ENCODE results near the gene FNDC7.
"Not testable (repeated sequence)": the region's sequence is repeated elsewhere in the genome, so short reads cannot be mapped to it uniquely, and the experiment has no call there.

Gene FNDC7

DNA sequence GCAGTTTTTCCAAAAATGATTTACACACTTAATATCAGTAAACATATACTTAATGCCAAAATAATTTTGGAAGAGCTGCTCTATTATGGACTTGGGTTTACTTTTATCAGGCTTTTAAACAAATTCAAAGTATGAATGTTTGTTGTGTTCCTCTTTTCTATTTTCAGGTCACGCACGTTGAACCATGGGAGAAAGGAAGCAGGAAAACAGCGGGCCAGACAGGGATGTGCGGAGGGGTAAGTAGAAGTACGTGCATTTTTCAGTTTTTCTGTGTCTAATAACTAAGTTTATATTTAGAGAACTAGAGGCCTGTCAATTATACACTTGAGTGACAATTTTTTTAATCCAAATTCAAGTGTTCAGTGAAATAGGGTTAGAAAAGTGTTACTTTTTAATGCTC lies 17.2 kb upstream of the FNDC7 start:
- in situ Hi-C loops (cut with MboI; ENCODE audit: low sequenced_read_pairs): no loop called here

DNA sequence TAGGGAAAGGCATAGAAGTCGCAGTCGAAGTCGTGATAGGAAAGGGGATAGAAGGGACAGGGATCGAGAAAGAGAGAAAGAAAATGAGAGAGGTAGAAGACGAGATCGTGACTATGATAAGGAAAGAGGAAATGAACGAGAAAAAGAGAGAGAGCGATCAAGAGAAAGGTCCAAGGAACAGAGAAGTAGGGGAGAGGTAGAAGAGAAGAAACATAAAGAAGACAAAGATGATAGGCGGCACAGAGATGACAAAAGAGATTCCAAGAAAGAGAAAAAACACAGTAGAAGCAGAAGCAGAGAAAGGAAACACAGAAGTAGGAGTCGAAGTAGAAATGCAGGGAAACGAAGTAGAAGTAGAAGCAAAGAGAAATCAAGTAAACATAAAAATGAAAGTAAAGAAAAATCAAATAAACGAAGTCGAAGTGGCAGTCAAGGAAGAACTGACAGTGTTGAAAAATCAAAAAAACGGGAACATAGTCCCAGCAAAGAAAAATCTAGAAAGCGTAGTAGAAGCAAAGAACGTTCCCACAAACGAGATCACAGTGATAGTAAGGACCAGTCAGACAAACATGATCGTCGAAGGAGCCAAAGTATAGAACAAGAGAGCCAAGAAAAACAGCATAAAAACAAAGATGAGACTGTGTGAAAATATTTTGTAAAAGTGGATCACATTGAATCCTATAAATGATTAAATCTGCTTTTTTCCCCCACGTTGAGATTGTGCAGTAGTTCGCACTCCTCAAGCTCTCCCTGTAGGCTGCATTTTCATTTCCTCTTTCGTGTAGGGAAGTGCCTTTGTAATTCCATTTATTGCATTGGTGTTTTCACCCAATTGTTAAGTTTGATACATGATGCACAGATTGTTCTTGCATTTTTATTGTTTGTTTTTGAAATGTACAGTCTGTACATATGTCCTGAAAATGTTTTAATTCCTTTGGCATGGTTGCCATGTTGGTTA lies 13.1 kb upstream of the FNDC7 start:
- in situ Hi-C loops (cut with MboI; ENCODE audit: low sequenced_read_pairs): no loop called here

DNA sequence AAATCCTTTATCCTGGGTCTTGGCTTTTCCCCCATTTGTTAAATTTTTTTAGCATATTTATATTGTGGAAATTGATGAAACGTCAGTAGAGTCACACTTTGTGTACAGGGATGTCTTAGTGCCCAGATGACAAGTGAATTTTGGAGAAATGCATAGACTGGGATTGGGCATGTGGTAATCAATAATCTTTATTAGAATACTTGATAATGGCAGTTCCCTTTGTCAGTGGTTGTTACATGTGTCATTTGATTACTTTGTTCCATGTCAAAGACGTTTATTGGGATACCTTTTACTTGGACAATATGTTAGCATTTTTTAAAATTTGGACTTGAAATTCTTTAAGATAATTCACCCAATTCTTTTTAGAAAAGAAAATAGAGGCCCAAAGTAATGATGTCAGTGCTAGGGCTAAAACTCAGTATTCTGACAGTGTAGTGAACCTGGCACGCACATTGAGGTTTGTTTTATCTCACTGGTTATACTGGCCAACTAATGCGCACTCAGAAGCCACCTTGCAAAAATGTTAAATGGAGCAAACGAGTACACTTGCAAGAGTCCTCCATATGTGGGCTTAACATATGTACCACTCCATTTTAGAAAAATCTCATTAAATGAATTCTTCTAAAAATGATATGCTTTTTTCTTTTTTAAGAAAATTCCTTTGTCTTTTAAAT lies 11.4 kb upstream of the FNDC7 start:
- in situ Hi-C loops (cut with MboI; ENCODE audit: low sequenced_read_pairs): no loop called here

DNA sequence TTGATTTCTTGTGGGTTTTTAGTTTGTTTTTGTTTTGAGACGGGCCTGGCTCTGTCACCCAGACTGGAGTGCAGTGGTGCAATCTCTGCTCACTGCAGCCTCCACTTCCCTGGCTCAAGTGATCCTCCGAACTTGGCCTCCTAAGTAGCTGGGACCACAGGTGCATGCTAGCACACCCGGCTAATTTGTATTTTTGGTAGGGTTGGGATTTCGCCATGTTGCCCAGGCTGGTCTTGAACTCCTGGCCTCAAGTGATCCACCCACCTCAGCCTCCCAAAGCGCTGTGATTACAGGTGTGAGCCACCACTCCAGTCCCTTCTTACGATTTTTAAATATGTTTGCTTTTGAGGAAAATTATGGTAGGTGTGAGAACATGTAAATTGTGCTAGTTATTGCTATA lies 10.6 kb upstream of the FNDC7 start:
- in situ Hi-C loops (cut with MboI; ENCODE audit: low sequenced_read_pairs): not testable (repeated sequence)

DNA sequence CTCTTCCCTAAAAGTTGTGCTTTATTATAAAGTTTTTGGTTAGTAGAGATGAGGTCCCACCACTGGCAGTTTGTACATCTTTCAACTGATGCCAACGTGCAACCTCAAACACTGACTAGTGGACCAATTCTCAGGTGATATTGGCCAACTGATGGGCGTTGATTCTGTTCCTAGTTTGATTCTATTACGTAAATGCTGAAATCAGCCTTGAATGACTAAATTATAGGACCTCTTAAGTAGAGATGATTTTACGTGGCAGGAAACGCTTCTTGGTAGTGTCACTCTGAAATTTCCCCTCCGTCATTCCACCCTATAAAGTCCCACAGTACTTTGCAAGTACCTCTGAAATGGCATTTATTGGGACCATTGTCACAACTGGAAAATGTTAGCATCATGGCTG lies 8.8 kb upstream of the FNDC7 start:
- in situ Hi-C loops (cut with MboI; ENCODE audit: low sequenced_read_pairs): no loop called here

DNA sequence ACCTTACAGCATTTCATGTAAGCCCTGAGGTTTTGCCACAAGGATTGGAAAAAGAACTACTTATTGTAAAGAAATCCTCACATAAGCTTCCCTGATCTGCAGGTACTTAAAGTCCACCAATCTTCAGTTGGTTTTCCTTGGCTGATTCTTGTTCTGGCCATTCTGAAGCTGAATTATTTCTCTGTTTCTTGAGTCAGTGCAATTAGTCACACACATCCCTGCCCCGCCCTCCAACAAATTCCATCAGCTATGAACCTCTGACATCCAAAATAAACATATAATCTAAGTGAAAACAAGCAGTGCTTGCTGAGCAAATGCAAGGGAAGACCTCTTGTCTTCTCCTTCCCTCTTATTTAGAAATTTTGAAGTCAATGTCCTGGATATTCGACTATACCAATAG lies 8.2 kb upstream of the FNDC7 start:
- in situ Hi-C loops (cut with MboI; ENCODE audit: low sequenced_read_pairs): no loop called here

DNA sequence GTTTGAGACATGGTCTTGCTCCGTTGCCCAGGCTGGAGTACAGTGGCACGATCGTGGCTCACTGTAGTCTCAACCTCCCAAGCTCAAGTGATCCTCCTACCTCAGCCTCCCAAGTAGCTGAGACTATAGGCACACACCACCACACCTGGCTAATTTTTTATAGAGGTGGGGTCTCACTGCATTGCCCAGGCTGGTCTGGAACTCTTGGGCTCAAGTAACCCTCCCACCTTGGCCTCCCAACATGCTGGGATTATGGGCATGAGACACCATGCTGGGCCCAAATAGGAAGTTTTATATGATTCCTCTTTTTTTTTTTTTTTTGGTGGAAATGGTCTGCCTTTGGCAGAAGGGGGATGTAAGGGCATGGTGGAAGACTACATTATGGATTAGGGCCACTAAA lies 6.1 kb upstream of the FNDC7 start:
- in situ Hi-C loops (cut with MboI; ENCODE audit: low sequenced_read_pairs): no loop called here

DNA sequence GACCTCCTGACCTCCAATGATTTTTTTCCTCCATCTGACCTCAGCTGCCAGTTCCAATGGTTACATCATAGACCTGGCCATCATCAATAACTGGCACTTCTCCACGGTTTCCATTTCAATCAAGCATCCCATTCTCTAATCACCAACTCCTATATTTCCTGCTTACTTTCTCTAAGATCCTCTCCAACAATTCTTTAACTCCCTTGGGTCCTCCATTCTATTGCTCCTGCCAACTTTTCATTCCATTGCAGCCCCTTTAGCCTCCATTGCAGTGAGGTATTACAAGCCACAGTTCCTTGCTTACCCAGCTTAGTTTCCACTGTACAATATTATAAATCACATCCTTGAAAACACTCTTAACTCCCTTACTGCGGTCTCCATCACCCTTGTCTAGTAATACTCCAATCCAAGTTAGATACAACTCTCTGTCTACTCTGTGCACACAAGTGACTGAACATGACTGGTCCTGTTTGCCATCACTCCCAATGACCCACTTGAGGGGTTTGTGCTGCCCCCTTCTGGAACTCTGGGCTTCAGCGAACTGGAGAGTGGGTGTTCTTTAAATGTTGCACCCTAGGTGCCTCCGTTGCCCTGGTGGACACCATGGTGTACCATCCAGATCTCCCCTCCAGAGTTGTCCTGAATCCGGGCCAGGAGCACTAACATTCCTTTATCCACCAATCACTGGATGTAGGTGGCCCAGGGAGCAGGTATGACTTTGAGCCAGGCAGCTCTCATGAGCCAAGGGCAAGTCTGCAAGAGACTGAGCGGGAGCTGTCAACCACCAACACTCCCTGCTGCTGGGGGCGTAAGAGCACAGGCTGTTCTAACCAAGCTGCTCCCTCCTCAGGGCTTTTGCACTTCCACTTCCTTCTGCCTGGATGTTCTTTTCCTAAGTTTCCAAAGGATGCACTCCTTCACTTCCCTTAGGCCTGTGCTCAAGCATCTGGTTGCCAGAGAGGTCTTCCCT lies 3.7 kb upstream of the FNDC7 start:
- in situ Hi-C loops (cut with MboI; ENCODE audit: low sequenced_read_pairs): no loop called here

DNA sequence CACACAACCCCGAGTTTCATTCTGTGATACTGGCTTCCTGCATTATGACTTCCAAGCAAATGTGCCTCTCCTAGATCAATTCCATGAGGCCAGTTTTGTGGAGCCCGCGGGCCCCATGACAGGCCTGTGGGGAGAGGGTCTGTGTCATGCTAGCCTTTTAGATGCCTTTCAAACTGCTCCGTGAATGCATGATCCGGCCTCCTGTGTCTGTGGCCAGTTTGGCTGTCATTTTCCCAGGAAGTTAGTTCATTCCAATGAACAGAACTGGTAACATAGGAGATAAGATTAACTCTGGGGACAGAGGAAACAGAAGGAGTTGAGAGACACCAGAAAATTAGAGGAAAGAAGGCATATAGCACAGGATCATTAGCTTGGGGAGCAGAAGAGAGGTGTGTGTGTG lies 3.2 kb downstream of the FNDC7 start:
- in situ Hi-C loops (cut with MboI; ENCODE audit: low sequenced_read_pairs): no loop called here

DNA sequence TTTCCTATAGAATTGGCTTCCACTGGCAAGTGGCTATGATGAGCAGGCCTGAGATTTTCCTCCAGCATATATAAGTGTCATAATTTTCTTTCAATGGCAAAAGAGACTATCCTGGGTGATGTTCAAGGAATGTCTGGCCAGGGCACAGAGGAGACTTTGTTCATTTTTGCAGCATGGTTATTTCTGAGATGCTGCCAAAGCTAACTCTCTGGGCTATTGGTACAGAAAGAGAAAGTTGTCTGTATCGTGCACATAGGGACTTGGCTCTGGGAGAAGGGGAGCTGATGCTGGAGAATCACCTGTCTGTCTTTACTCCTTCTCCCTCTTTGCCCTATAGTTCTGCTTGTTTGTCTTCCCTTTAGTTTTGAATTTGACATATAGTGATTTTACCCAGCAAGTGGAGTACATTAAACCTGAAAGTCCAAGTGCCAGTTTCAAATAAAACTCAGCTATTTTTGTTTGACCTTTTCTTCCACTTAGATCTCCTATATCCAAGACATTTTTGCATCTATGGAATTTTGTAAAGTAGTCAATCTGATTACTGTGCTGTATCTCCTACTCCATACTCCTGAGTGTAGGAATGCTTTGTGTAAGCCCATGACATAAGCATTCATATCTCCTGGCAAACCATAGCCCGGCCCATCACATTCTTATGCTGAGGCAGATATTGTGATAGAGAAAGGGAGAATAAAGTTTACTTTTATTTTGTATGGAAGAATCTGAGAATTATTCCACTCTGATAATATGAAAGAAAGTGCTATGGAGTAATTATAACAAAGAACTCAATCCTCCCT lies 3.9 kb downstream of the FNDC7 start:
- in situ Hi-C loops (cut with MboI; ENCODE audit: low sequenced_read_pairs): no loop called here

DNA sequence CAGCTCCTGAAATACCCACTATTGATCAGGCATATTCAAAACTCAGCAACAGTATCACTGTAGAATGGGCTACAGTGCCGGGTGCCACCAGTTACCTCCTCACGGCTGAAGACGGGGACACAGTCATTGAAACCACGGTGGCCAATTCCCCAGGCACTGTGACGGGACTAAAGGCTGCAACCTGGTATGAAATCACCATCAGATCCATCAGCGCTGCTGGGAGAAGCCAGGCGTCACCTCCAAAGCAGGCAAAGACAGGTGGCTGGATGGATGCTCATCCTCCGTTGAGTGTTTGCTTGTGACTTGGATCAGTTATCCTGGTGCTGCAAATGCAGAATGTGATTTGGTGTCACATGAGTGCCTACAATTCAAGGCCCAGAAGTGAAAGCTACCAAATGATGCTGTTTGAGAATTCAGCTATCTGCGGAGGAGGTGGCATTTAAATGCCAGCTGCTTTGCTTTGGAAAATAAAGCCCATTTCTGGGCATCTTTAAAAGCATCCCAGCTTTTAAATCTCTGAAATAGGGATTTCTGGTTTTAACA lies 5.1 kb downstream of the FNDC7 start:
- in situ Hi-C loops (cut with MboI; ENCODE audit: low sequenced_read_pairs): no loop called here

DNA sequence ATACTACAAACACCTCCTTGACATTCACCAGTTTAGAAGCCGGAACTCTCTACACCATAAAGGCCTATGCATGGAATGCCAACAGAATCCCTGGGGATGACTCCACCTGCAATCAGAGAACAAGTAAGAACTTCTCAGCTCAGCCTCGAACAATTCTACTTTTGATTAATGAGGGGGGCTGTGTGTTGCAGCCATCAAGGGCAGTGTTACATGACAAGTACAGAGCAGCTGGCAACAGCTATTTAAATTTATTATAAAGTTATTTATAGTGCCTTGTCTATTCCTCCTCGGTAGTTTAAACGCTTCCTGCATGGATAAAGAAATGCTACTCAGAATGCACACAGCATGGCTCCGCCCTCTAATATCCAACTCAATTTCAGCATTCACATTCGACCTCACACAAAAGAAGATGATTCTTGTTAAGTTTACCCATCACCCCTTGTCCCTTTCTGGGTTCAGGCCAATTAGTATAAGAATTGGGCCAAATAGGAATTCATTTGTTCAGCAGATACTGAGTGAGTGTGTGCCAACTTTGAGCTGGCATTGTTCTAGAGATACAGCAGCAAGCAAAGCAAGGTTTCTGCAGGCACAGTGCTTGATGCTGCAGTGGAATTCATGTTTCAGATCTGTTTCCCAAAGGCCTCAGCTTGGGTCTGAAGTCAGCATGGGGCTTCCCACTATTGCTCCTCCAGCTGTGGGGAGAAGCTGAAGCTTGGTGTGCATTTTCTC lies 6.4 kb downstream of the FNDC7 start:
- in situ Hi-C loops (cut with MboI; ENCODE audit: low sequenced_read_pairs): no loop called here

DNA sequence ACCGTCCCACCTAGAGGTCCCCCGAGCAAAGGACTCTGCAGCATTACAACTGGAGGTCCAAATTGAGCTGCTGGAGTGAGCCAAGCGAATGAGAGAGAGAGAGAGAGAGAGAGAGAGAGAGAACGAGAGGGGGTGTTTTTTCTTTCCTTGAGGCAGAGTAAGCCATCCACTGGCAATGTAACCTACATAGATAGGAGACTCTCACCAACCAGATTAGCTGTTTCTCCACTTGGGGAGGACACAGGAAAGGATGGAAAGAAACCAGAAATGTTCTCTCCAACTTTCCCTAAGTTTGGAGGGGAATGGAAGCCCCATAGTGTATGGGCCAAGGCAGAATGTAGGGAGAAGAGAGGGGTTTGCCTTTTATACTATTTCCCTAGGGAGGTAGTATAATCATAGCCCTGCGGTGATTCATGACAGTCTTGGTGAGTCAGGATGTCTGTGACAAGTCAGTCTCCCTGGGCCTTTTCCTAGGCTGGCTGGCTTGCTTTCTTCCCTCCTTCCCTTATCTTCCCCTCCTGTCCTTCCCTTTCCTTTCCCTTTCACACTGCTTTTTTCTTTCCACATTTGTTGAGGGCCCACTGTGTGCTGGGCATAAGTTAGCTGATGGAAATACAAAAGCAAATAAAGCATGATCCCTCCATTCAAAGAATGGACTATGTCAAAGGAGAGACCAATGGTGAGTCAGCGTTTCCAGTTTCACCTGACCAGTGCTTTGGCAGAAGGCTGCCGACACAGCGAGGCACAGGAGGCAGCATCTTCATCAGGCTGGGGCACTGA lies 7.1 kb downstream of the FNDC7 start:
- in situ Hi-C loops (cut with MboI; ENCODE audit: low sequenced_read_pairs): no loop called here

DNA sequence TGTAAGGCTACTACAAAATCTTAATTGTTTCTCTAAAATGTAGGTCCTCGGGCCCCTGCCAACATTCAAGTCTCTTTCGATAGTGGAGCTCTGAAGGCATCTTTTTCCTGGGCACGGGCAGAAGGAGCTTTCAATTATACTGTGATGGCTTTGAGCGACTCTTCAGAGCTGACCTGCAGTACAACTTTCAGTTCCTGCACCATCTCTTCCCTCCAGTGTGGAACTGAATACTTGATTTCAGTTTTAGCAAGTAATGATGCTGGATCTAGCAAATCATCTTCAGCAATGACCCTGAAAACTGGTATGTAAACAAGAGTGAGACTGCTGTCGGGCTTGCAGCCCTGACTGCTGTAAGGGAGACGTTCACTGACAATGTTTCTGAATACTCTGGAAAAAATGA lies 9.6 kb downstream of the FNDC7 start:
- in situ Hi-C loops (cut with MboI; ENCODE audit: low sequenced_read_pairs): no loop called here

DNA sequence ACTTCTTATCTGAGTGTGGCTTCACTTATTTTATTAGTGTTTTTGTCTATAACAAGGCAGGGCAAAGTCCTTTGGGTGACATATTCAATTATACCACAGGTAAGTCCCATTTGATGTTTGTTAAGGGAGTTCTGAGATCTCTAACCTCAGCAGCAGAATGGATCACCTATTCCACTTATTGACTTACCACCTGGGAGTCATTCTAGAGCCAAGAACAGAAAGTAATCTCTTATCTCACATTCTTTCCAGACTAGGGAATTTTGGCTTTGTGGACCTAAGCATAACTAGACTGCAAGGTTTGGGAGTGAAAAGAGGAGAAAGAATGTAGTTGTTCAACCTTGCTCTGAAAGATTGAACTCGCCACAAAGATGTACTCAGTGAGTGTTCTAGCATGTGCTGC lies 13.2 kb downstream of the FNDC7 start:
- in situ Hi-C loops (cut with MboI; ENCODE audit: low sequenced_read_pairs): no loop called here

DNA sequence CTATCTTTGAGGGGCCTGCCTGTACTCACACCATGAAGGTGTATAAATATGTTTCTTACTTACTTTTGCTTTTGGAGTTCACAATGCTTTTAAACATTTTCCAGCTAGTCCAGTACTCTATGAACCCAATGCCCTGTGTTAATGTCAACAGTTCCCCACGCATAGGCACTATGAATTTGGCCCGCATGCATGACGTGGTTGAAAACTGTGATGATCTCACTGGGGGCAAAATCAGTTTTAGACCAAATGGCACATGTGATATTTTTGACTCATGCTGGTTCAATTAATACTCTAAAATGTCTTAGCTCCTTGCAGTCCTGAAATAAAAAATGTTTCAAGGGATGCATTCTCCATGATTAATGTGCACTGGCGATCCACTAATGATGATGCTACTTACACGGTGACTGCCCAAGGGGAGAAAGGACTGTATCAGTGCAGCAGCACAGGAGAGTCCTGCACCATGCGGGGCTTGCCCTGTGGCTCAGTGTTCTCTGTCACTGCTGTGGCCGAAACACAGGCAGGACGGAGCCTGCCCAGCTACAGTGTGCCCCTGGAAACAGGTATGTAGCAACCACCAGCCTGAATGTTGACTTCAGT lies 15.7 kb downstream of the FNDC7 start:
- in situ Hi-C loops (cut with MboI; ENCODE audit: low sequenced_read_pairs): no loop called here

DNA sequence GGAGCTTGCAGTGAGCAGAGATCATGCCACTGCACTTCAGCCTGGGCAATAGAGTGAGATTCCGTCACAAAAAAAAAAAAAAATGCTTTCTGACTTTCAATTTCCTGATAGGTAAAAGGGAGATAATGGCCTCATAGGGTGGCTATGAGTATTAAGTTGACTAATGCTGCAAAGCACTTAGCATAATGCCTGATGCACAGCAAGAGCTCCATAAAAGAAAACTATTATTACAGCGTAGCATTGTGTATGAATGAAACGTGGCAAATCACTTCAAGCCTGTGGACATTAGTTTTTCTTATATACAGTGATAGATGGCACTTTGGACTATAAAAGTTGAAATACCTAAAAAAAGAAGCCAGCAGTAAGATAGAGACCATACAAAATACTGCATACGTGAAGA lies 16.8 kb downstream of the FNDC7 start:
- in situ Hi-C loops (cut with MboI; ENCODE audit: low sequenced_read_pairs): no loop called here

DNA sequence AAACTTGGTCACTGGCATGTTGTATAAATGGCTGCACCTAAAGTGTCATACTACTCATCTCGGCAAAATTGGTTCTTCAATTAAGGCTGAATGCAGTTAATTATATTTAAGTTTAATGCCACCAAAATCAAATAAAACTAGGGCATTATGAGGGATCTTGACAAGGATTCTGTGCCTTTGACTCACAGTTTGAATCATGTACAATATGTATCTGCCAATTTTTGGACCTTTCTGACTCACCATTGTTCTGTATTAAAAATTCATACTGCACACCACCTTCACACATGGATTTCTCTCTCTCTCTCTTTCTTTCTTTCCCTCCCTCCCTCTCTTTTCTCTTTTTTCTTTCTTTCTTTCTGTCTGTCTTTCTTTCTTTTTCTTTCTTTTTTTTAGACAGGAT lies 19.7 kb downstream of the FNDC7 start:
- in situ Hi-C loops (cut with MboI; ENCODE audit: low sequenced_read_pairs): no loop called here
